NK-92 (cell line): Measurements from ENCODE around the gene MET.

Source experiments
- DNase-seq: peaks from one replicate; lab custom pipeline; 2025; ENCODE audit not compliant: unreplicated experiment; lab: John Stamatoyannopoulos, UW

MET gene

GRCh38 chr7:116842371-116842770 lies 170.4 kb downstream of the MET start:
- no peak for DNase-seq

- DNase-seq, result no peak
Measured at GRCh38 chr7:116843378-116843777, 171.4 kb downstream of the MET start.
